ENCODE results near the gene FPR2.

FPR2 gene

GRCh38 chr19:51798062-51798461 lies 37.1 kb downstream of the FPR2 start:
- no peaks in the 10 kb centered on the region for H3K4me1 ChIP-seq (ENCODE audit: control insufficient read depth, insufficient read depth, low read length)
- CTCF ChIA-PET = interaction anchor here (1.3 kb wide), 1 partner anchor 21 kb away, joined by 4 read pairs; no protein-coding TSS in a partner anchor

GRCh38 chr19:51799034-51799773 lies 38.2 kb downstream of the FPR2 start:
- H3K36me3 ChIP-seq (ENCODE audit: control insufficient read depth in 2 of 2, insufficient read depth in 1 of 2, low read length in 2 of 2) = no peaks in the 10 kb centered on the region
- ChIA-PET POLR2A (no interaction called here), CTCF (interaction anchor here (0.7 to 1.7 kb wide), 4 partner anchors 10 to 334 kb away, joined by 3 to 5 read pairs (median 4); no protein-coding TSS in a partner anchor)
- H3K4me3 ChIP-seq (ENCODE audit: low read depth, low read length) = no peak overlapping the region
- no peak overlapping the region for H3K27ac ChIP-seq (ENCODE audit: extremely low read depth, low read depth, low read length)
- TF ChIP-seq ZNF394 (tag by site-specific recombination; IDR thresholded peaks at IDR 0.05; ENCODE audit: borderline replicate concordance) = no peak
- TF ChIP-seq ZNF610 (tag by site-specific recombination; IDR thresholded peaks at IDR 0.05; ENCODE audit: borderline replicate concordance) = no peak
- TF ChIP-seq GLIS2 (tag by site-specific recombination; IDR thresholded peaks at IDR 0.05) = no peak
- no peak for TF ChIP-seq KLF7 (tag by site-specific recombination; IDR thresholded peaks at IDR 0.05; ENCODE audit: borderline replicate concordance)
- no peak for TF ChIP-seq ZBTB10 (tag by site-specific recombination; IDR thresholded peaks at IDR 0.05)
- no peak for TF ChIP-seq ZNF16 (tag by site-specific recombination; IDR thresholded peaks at IDR 0.05; ENCODE audit: low read depth)
- TF ChIP-seq ZBTB7A (tag by site-specific recombination; IDR thresholded peaks at IDR 0.05; ENCODE audit: low read depth) = no peak
- TF ChIP-seq SCRT1 (tag by site-specific recombination; IDR thresholded peaks at IDR 0.05; ENCODE audit: borderline replicate concordance) = no peak
- no peak for TF ChIP-seq AEBP2 (tag by site-specific recombination; IDR thresholded peaks at IDR 0.05; ENCODE audit: borderline replicate concordance)
- H3K4me1 ChIP-seq (ENCODE audit: control insufficient read depth, insufficient read depth, low read length) = no peaks in the 10 kb centered on the region
- H3K9me3 ChIP-seq (ENCODE audit: control insufficient read depth, insufficient read depth, low read depth, low read length) = no peaks in the 10 kb centered on the region

More at GRCh38 chr19:51798062-51798461, 37.1 kb downstream of the FPR2 start:
- no peaks in the 10 kb centered on the region for H3K9me3 ChIP-seq (ENCODE audit: control insufficient read depth, insufficient read depth, low read depth, low read length)
- no peak overlapping the region for H3K4me3 ChIP-seq (ENCODE audit: low read depth, low read length)
- no peak for TF ChIP-seq ZFP41 (tag by site-specific recombination; IDR thresholded peaks at IDR 0.05; ENCODE audit: borderline replicate concordance)
- no peak for TF ChIP-seq ZFHX2 (tag by site-specific recombination; conservative IDR thresholded peaks at IDR 0.05)
- no peak for TF ChIP-seq ZNF791 (tag by site-specific recombination; IDR thresholded peaks at IDR 0.05)
- TF ChIP-seq SCRT2 (tag by site-specific recombination; IDR thresholded peaks at IDR 0.05) = no peak
- TF ChIP-seq KLF17 (tag by site-specific recombination; IDR thresholded peaks at IDR 0.05) = no peak
- no peak for TF ChIP-seq AEBP2 (tag by site-specific recombination; IDR thresholded peaks at IDR 0.05; ENCODE audit: borderline replicate concordance)
- TF ChIP-seq ZSCAN4 (tag by site-specific recombination; IDR thresholded peaks at IDR 0.05) = no peak
- TF ChIP-seq KLF9 (tag by site-specific recombination; IDR thresholded peaks at IDR 0.05; ENCODE audit: low read depth) = no peak
- no peak overlapping the region for H3K27ac ChIP-seq (ENCODE audit: extremely low read depth, low read depth, low read length)
- POLR2A ChIA-PET = no interaction called here
- H3K36me3 ChIP-seq (ENCODE audit: control insufficient read depth in 2 of 2, insufficient read depth in 1 of 2, low read length in 2 of 2) = no peaks in the 10 kb centered on the region

Data from HEK293 (cell line).